ENCODE results near the gene PM20D1.

GRCh38 chr1:205878026-205878425 lies 28.1 kb upstream of the PM20D1 start:
- TF ChIP-seq POLR2A (IDR thresholded peaks at IDR 0.05) = no peak
- TF ChIP-seq CTCF (IDR thresholded peaks at IDR 0.05) = no peak
- no peak for TF ChIP-seq EP300 (IDR thresholded peaks at IDR 0.05)
- no peak for TF ChIP-seq POLR2AphosphoS5 (IDR thresholded peaks at IDR 0.05)
